HG03045 (cell line): Measurements from ENCODE around the gene PSRC1.

Experiments used
- ATAC-seq: cut with Tn5 transposase; IDR thresholded peaks from one replicate; pipeline ENCODE4 v1.9.1; 2021; ENCODE audit warnings: mild to moderate bottlenecking, moderate library complexity; ENCODE audit not compliant: unreplicated experiment

Gene PSRC1

GRCh38 chr1:109272831-109273547, 10.0 kb downstream of the PSRC1 start:
- no peak for ATAC-seq

GRCh38 chr1:109272021-109272799, 10.7 kb downstream of the PSRC1 start:
- no peak for ATAC-seq

GRCh38 chr1:109271458-109271857, 11.5 kb downstream of the PSRC1 start:
- ATAC-seq: no peak

- ATAC-seq: no peak
These were observed 12.2 kb downstream of the PSRC1 start for GRCh38 chr1:109270623-109271317.

GRCh38 chr1:109269981-109270622, 12.8 kb downstream of the PSRC1 start:
- ATAC-seq: no peak

GRCh38 chr1:109269212-109269980, 13.5 kb downstream of the PSRC1 start:
- no peak for ATAC-seq

- no peak for ATAC-seq
These were observed 14.3 kb downstream of the PSRC1 start for GRCh38 chr1:109268431-109269211.

- no peak for ATAC-seq
These were observed 15.1 kb downstream of the PSRC1 start for GRCh38 chr1:109267743-109268300.

GRCh38 chr1:109266965-109267364, 16.0 kb downstream of the PSRC1 start:
- ATAC-seq: no peak

GRCh38 chr1:109265741-109266330, 17.1 kb downstream of the PSRC1 start:
- no peak for ATAC-seq

- no peak for ATAC-seq
These were observed 17.9 kb downstream of the PSRC1 start for GRCh38 chr1:109265016-109265415.

GRCh38 chr1:109264379-109264755, 18.6 kb downstream of the PSRC1 start:
- no peak for ATAC-seq

GRCh38 chr1:109263597-109264378, 19.2 kb downstream of the PSRC1 start:
- ATAC-seq: peak; percentile 63

- no peak for ATAC-seq
These were observed 19.7 kb downstream of the PSRC1 start for GRCh38 chr1:109263234-109263596.

GRCh38 chr1:109262231-109263055, 20.5 kb downstream of the PSRC1 start:
- ATAC-seq: no peak

- no peak for ATAC-seq
These were observed 21.4 kb downstream of the PSRC1 start for GRCh38 chr1:109261578-109261977.

- no peak for ATAC-seq
These were observed 21.9 kb downstream of the PSRC1 start for GRCh38 chr1:109261006-109261405.
